Activated CD4-positive, CD25-positive, alpha-beta regulatory T cell treated with anti-CD3 and anti-CD28 coated beads, Interleukin-2, amount 50 U/mL, for 16 hours (primary cell): ENCODE measurements around the gene ERVW-1.
A peak's percentile ranks its signal among the peaks of the same experiment; 100 is the strongest.
"Not testable (repeated sequence)": the region's sequence is repeated elsewhere in the genome, so short reads cannot be mapped to it uniquely, and the experiment has no call there.

ENCODE experiments used
- DNase-seq: peaks from one replicate; pipeline ENCODE4 v3.0.0-alpha.2; 2020; ENCODE audit warnings: low read depth, low spot score

The ERVW-1 gene

DNA sequence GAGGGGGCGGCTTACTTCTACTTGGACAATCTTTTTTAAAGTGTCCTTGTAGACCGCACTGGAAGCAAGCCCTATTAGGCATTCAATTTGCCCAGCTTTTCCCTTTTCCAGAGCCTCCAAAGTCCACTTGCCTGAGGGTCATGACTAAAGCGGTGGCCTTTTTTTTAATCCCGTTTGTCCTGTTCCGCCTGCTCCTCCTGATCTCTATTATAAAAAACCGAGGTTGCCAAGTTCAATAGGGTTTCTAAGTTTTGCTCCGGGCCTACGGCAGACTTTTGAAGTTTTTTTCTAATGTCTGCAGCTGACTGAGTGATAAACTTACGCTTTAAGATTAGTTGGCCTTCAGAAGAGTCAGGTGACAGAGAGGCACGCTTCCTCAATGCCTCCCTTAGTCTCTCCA, 3.8 kb downstream of the ERVW-1 start:
- not testable (repeated sequence) for DNase-seq

DNA sequence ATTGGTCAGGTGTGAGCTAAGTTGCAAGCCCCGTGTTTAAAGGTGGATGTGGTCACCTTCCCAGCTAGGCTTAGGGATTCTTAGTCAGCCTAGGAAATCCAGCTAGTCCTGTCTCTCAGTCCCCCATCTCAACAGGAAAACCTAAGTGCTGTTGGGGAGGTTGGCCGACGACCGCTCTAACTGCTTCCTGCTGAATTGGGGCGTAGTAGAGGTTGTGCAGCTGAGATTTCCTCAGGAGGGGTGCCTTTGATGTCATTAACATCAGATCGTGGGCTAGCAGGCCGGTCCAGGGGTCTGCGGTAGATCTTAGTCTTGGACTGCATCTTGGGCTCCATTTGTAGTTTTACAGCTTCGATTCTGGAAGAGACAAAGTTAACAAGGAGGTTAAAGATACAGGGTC, 9.2 kb downstream of the ERVW-1 start:
- not testable (repeated sequence) for DNase-seq

GRCh38 chr7:92466682-92467081, 11.1 kb downstream of the ERVW-1 start:
- no peak for DNase-seq

GRCh38 chr7:92464515-92464914, 13.2 kb downstream of the ERVW-1 start:
- DNase-seq, result no peak

DNA sequence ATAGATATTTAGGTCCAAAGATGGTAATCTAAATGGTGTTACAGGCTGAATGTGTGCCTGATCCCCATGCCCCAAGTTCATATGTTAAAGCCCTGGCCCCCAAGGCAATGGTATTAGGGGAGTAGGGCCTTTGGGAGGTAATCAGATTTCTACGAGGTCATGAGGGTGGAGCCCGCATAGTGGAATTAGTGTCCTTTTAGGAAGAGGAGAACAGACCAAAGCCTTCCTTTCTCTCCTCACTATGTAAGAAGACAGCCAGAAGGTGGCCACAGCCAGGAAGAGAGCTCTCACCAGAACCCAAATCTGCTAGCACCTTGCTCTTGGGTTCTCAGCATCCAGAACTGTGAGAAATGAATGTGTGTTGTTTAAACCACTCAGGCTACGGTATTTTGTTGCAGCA, 15.2 kb downstream of the ERVW-1 start:
- DNase-seq, result no peak

DNA sequence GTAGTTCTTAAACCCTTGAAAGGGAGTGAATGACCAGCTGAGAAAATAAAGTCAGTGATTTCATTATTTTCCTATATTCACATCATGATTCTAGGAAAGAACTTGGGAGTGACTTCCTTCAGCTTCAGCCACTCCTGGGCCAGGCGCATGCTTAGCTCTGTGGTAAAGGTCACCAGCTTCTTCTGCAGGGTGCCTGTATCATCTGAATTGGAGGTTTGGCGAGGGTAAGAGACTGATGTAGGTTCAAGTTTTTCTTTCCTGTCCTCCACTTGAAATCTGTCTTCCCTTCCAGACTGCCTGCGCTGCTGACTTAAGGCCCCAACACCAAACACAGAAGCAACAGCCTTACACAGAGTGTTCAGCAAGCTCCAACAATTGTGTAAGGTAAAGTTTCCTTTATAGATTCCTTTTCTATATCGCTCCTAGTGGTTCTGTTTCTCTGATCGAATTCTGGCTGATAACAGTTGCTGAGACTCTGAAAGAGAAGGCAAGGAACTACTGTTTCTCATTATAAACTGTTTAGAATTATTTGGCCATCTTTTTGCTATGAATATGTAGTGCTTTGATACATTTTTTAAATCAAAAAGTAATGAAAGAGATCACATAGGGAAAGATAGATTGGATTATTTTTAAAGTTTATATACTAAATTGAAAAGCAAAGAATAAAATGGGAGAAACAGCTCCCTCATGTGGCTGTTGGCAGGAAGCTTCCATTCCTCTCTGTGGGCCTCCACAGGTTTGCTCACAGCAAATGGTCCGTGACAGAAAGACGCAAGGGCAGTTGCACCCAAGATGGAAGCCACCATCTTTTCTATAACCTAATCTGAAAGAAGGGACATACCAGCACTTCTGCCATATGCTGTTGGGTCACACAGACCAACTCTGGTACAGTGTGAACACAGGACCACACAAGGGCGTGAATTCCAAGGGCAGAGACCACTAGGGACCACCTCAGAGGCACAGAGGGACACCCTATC, 16.4 kb downstream of the ERVW-1 start:
- no peak for DNase-seq

DNA sequence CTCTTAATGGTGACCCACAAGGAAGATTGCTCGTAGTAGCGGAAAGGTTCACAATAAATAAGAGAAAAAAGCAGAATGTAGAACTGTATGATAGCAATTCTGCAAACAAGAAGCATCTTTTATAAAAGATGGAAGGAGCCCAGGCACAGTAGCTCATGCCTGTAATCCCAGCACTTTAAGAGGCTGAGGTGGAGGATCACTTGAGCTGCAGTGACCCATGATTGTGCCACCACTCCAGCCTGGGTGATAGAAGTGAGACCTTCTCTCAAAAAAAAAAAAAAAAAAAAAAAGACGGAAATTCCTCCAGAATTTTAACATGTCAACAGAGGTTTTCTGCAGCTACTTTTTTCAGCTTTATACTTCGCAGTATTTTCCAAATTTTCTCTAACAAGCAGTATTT, 17.2 kb downstream of the ERVW-1 start:
- DNase-seq, result no peak

- no peak for DNase-seq
These were observed 17.6 kb downstream of the ERVW-1 start for GRCh38 chr7:92460109-92460508.

- DNase-seq, result no peak
These were observed 21.5 kb downstream of the ERVW-1 start for GRCh38 chr7:92456236-92456635.

DNA sequence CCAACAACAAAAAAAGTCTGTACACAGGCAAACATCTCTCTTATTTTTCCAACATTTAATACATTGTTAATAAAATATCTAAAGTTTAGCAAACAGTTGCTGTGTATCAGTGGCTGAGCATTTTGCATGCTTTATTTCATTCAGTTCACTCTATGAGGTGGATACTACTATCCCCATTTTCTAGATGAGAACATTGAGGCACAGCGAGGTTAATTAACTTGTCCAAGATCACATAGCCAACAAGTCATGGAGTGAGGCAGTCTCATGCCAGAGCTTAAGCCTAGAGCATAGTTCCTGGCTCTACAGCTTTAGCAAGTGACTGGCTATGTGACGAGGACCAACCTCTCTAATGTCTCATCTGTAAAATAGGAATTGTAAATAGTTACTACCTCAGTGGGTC, 26.1 kb downstream of the ERVW-1 start:
- no peak for DNase-seq

DNA sequence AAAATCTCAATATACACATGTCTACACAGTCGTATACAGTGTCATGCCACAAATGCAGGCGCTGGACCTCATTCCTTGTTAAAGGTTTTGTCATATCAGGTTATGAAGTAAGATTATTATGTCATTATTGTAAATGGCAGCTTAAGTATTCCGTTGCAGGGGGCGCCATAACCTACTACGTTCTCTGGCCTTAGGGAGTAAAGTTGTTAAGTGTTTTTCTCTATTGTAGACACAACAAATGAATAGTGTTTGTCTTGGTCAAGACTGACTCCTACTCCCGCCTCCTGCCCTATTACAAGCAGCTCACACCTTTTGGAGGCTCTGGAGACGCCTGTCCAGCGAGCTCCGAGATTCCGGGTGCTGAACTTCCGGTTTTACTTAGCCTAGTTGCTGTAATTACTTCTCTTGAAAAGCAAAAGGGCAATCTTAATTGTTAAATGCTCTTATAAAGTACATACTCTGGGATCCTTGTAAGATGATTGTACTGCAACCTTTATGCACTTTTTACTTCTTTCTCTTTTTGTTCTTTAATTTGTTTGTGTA, 29.5 kb downstream of the ERVW-1 start:
- peak; percentile 47 for DNase-seq

- DNase-seq, result peak; percentile 70
These were observed 30.2 kb downstream of the ERVW-1 start, which contains the start of gene GATAD1 for GRCh38 chr7:92447345-92448204. Gene GATAD1, plus strand, starts transcription at chr7:92447482. Its CDS starts 248 bp downstream, at chr7:92447730.

DNA sequence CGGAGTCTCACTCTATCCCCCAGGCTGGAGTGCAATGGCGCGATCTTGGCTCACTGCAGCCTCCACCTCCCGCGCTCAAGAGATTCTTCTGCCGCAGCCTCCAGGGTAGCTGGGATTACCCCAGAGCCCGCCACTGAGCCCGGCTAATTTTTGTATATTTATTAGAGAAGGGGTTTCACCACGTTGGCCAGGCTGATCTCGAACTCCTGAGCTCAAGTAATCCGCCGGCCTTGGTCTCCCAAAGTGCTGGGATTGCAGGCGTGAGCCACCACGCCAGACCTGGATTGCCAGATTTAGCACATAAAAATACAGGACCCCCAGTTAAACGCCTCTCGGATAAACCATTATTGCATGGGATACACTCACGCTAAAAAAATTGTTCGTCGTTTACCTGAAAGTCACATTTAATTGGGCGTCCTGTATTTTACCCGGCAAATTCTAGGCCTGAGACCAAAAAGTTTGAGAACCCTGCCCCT, 30.8 kb downstream of the ERVW-1 start:
- no peak for DNase-seq

GRCh38 chr7:92442720-92443119, 35.0 kb downstream of the ERVW-1 start:
- not testable (repeated sequence) for DNase-seq

DNA sequence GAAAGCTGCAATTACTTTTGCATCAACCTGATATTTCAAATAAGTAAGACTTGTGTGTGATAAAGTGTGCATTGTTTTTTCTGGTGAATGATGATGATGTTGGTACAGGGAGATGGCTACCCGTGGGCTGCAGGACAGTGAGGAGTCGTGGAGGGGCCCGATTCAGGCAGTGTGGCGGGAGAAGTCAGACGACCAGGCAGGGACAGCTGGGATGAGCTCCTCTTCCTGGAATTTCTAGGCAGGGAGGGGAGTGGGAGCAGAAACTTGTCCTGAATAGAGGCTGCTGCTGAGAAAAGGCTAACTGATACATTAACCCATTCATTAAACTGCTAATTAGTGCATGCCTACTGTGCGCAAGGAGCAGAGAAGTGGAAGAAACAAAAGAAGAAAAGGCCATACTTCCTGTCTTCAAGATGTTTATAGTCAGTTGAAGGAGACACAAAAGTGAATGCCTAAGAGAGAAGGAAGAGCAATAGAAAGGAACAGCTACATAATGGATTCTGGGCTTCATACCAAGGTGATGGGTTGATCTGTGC, 39.7 kb downstream of the ERVW-1 start:
- DNase-seq, result no peak

GRCh38 chr7:92436612-92437445, 40.9 kb downstream of the ERVW-1 start:
- DNase-seq, result no peak

GRCh38 chr7:92435542-92435941, 42.2 kb downstream of the ERVW-1 start:
- DNase-seq, result no peak

- DNase-seq, result no peak
These were observed 44.7 kb downstream of the ERVW-1 start for GRCh38 chr7:92433019-92433418.

GRCh38 chr7:92432299-92432946, 45.3 kb downstream of the ERVW-1 start:
- no peak for DNase-seq

DNA sequence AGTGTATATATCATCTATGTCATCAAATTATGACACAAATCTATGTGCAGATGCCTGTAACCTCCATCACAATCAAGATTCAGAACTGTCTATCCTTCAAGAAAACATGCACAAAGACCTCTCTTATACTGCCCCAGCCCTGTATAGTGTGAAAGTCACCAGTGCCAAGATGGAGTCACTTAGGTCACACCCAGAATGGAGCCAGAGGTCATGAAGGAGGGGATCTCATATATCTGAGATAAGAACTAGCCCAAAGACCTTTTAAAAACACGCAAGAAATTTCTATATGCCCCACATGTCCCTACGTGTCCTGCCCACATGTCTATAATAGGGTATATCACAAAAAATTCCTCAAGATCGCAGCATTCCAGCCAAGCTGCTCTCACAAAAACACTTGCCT, 50.6 kb downstream of the ERVW-1 start:
- no peak for DNase-seq
